K562 (cell line): ENCODE measurements around the gene ZNF197. TPM values are rescaled to one million over a fixed set of nuclear protein-coding genes. Genes with fewer than 3 reads are reported as not detected.

Experiments
- CEBPB ChIP-seq: fragments of 450-650 bp; IDR thresholded peaks from 2 replicates; pipeline ENCODE4 v1.6.1; 2016; ENCODE audit warnings: missing genetic modification characterization, missing compliant biosample characterization
- IFI16 ChIP-seq: fragments of 250-450 bp; sonication (Bioruptor Pico); IDR thresholded peaks from 2 replicates; pipeline ENCODE4 v2.1.2; 2022; ENCODE audit warnings: mild to moderate bottlenecking, inconsistent platforms
- NCOR1 ChIP-seq: fragments of 450-650 bp; IDR thresholded peaks from 2 replicates; pipeline ENCODE4 v1.6.1; 2016; ENCODE audit warnings: mild to moderate bottlenecking, moderate library complexity
- NFATC3 ChIP-seq: fragments of 450-650 bp; IDR thresholded peaks from 2 replicates; pipeline ENCODE4 v1.6.1; 2017; ENCODE audit warnings: mild to moderate bottlenecking
- NFYB ChIP-seq: IDR thresholded peaks from 2 replicates; pipeline ENCODE4 v1.6.1; 2011; ENCODE audit warnings: mild to moderate bottlenecking, moderate library complexity; ENCODE audit not compliant: insufficient read length; ENCODE audit errors: extremely low read depth
- OTX1 ChIP-seq: fragments of 450-650 bp; formaldehyde crosslinking; IDR thresholded peaks from 2 replicates; pipeline ENCODE4 v1.4.0; 2022; ENCODE audit warnings: mild to moderate bottlenecking
- PURB ChIP-seq: sonication (generic); formaldehyde crosslinking; IDR thresholded peaks from 2 replicates; pipeline ENCODE4 v1.9.0; 2021; ENCODE audit warnings: low read depth, mild to moderate bottlenecking, missing genetic modification reagents
- U2AF2 ChIP-seq: fragments of 200-400 bp; formaldehyde crosslinking; optimal IDR thresholded peaks from 2 replicates; pipeline ENCODE3; 2017; ENCODE audit warnings: low read depth, mild to moderate bottlenecking, low read length
- polyA plus RNA-seq, 8 experiments: library from polyadenylated mRNA; depleted of rRNA in 4 of 8; stranded (reverse) in 5 of 8; unstranded in 3 of 8; fragments of >200 nt; fragmentation: Nextera tagmentation in 2 of 8; fragmentation: Illumina TruSeq in 1 of 8; extraction: Ambion mirVana in 2 of 8; extraction: Trizol in 1 of 8; gene quantifications; 2 replicates each; pipeline versions ENCODE4 v1.2.1 to v1.2.3, GENCODE V29; 2011 to 2014; ENCODE audit warnings: inconsistent platforms in 1 of 8, missing spikeins in 1 of 8
- total RNA-seq, 7 experiments: library from RNA; depleted of rRNA in 6 of 7; stranded (reverse); fragments of >200 nt in 6 of 7; fragmentation: Illumina TruSeq in 2 of 7; extraction: Trizol in 2 of 7; gene quantifications; 2 replicates each; pipeline versions ENCODE4 v1.2.1 to v1.2.3, GENCODE V29; 2011 to 2021; ENCODE audit warnings: low replicate concordance in 1 of 7
- TF ChIP-seq, protein P1 (sequence below), 3 experiments: IDR thresholded peaks in 2 of 3; conservative IDR thresholded peaks in 1 of 3; 2 replicates each; pipeline ENCODE4 v1.5.1; 2011 to 2012; ENCODE audit warnings: low read length in 3 of 3, mild to moderate bottlenecking in 3 of 3, control low read depth in 2 of 3, improper control_type of control experiment in 1 of 3, inconsistent platforms in 1 of 3, low read depth in 1 of 3, mixed read lengths in 1 of 3, moderate library complexity in 1 of 3; ENCODE audit not compliant: insufficient read depth in 2 of 3
- TF ChIP-seq, protein P2 (sequence below): fragments of 450-650 bp; IDR thresholded peaks from 2 replicates; pipeline ENCODE4 v1.6.1; 2016
- TF ChIP-seq, protein P3 (sequence below), 3 experiments: fragments of 200-800 bp in 1 of 3; fragments of 250-450 bp in 1 of 3; fragments of 450-650 bp in 1 of 3; sonication (Bioruptor Pico) in 1 of 3; sonication (Bioruptor generic) in 1 of 3; formaldehyde crosslinking in 1 of 3; IDR thresholded peaks; 2 replicates each; pipeline versions ENCODE4 v1.6.1 to v1.8.0; 2016 to 2022; ENCODE audit warnings: mild to moderate bottlenecking in 2 of 3, missing genetic modification characterization in 2 of 3, missing compliant biosample characterization in 1 of 3, moderate library complexity in 1 of 3
- TF ChIP-seq, protein P4 (sequence below), 2 experiments: fragments of 250-450 bp in 1 of 2; fragments of 450-650 bp in 1 of 2; sonication (Bioruptor Pico) in 1 of 2; IDR thresholded peaks; 2 replicates each; pipeline versions ENCODE4 v1.6.1 to v1.8.0; 2016 to 2021; ENCODE audit warnings: mild to moderate bottlenecking in 2 of 2, moderate library complexity in 2 of 2, missing compliant biosample characterization in 1 of 2, missing genetic modification characterization in 1 of 2
- TF ChIP-seq, protein P5 (sequence below): sonication (generic); formaldehyde crosslinking; IDR thresholded peaks from 2 replicates; pipeline ENCODE4 v1.8.0; 2023; ENCODE audit warnings: missing genetic modification reagents, mild to moderate bottlenecking, borderline replicate concordance

Gene ZNF197
- total and polyA plus RNA-seq, 9 of the 15 experiments (the other 6 are each of a cell fraction or from before 2014, with no cell fraction given) = 3.5 to 19.1 (median 13.7) TPM

DNA sequence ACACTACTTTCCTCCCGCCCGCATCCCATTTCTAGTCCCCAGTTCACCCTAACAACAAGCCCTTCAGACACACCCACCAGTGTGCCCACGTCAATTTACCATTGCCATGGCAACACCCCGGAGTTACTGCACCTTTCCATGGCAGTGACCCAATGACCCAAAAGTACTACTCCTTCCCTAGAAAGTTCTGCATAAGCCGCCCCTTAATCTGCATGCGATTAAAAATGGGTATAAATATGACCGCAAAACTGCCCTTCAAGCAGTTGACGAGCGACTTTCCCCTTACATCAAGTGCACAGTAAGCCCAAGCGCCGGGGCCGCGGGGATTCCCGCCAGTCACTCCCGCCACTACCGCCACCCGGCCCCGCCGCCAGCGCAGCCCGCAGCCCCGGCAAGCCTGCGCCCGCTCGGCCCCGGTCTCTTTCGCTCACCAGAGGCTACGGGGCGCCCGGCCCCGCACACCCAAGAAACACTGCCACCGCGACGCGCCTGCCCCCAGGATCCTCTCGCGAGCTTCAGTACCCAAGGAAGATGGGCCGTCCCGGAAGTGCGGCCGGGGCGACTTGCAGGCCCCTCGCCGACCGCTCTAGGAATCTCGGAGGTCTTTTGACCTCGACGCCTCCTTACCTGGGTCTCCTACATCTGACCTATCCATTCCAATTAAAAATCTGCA is 60.4 kb downstream of the ZNF197 start (continued):
- TF ChIP-seq, protein P1, sequence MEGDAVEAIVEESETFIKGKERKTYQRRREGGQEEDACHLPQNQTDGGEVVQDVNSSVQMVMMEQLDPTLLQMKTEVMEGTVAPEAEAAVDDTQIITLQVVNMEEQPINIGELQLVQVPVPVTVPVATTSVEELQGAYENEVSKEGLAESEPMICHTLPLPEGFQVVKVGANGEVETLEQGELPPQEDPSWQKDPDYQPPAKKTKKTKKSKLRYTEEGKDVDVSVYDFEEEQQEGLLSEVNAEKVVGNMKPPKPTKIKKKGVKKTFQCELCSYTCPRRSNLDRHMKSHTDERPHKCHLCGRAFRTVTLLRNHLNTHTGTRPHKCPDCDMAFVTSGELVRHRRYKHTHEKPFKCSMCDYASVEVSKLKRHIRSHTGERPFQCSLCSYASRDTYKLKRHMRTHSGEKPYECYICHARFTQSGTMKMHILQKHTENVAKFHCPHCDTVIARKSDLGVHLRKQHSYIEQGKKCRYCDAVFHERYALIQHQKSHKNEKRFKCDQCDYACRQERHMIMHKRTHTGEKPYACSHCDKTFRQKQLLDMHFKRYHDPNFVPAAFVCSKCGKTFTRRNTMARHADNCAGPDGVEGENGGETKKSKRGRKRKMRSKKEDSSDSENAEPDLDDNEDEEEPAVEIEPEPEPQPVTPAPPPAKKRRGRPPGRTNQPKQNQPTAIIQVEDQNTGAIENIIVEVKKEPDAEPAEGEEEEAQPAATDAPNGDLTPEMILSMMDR (IDR thresholded peaks at IDR 0.05 in 2 of 3, conservative IDR thresholded peaks at IDR 0.05 in 1 of 3; ENCODE audit: insufficient read depth in 2 of 3, low read depth in 1 of 3, low read length in 3 of 3) = no peak
- no peak for TF ChIP-seq NFATC3
- TF ChIP-seq, protein P2, sequence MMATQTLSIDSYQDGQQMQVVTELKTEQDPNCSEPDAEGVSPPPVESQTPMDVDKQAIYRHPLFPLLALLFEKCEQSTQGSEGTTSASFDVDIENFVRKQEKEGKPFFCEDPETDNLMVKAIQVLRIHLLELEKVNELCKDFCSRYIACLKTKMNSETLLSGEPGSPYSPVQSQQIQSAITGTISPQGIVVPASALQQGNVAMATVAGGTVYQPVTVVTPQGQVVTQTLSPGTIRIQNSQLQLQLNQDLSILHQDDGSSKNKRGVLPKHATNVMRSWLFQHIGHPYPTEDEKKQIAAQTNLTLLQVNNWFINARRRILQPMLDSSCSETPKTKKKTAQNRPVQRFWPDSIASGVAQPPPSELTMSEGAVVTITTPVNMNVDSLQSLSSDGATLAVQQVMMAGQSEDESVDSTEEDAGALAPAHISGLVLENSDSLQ = peak; percentile 69
- TF ChIP-seq, protein P3, sequence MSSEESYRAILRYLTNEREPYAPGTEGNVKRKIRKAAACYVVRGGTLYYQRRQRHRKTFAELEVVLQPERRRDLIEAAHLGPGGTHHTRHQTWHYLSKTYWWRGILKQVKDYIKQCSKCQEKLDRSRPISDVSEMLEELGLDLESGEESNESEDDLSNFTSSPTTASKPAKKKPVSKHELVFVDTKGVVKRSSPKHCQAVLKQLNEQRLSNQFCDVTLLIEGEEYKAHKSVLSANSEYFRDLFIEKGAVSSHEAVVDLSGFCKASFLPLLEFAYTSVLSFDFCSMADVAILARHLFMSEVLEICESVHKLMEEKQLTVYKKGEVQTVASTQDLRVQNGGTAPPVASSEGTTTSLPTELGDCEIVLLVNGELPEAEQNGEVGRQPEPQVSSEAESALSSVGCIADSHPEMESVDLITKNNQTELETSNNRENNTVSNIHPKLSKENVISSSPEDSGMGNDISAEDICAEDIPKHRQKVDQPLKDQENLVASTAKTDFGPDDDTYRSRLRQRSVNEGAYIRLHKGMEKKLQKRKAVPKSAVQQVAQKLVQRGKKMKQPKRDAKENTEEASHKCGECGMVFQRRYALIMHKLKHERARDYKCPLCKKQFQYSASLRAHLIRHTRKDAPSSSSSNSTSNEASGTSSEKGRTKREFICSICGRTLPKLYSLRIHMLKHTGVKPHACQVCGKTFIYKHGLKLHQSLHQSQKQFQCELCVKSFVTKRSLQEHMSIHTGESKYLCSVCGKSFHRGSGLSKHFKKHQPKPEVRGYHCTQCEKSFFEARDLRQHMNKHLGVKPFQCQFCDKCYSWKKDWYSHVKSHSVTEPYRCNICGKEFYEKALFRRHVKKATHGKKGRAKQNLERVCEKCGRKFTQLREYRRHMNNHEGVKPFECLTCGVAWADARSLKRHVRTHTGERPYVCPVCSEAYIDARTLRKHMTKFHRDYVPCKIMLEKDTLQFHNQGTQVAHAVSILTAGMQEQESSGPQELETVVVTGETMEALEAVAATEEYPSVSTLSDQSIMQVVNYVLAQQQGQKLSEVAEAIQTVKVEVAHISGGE (CRISPR knock-in tag; IDR thresholded peaks at IDR 0.05) = 0 out of 6 replicates have a peak, but pooled peaks of 1 of the 3 experiments have one; percentile 23
- no peak for TF ChIP-seq OTX1 (CRISPR knock-in tag)
- TF ChIP-seq IFI16 (CRISPR knock-in tag) = no peak
- TF ChIP-seq CEBPB (tag) = no peak
- TF ChIP-seq NFYB = no peak
- TF ChIP-seq, protein P4, sequence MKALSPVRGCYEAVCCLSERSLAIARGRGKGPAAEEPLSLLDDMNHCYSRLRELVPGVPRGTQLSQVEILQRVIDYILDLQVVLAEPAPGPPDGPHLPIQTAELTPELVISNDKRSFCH (CRISPR knock-in tag; IDR thresholded peaks at IDR 0.05) = no peak
- TF ChIP-seq, protein P4 (tag; IDR thresholded peaks at IDR 0.05) = no peak
- TF ChIP-seq U2AF2 = no peak
- no peak for TF ChIP-seq NCOR1
- no peak for TF ChIP-seq PURB (CRISPR knock-in tag)
- TF ChIP-seq, protein P5, sequence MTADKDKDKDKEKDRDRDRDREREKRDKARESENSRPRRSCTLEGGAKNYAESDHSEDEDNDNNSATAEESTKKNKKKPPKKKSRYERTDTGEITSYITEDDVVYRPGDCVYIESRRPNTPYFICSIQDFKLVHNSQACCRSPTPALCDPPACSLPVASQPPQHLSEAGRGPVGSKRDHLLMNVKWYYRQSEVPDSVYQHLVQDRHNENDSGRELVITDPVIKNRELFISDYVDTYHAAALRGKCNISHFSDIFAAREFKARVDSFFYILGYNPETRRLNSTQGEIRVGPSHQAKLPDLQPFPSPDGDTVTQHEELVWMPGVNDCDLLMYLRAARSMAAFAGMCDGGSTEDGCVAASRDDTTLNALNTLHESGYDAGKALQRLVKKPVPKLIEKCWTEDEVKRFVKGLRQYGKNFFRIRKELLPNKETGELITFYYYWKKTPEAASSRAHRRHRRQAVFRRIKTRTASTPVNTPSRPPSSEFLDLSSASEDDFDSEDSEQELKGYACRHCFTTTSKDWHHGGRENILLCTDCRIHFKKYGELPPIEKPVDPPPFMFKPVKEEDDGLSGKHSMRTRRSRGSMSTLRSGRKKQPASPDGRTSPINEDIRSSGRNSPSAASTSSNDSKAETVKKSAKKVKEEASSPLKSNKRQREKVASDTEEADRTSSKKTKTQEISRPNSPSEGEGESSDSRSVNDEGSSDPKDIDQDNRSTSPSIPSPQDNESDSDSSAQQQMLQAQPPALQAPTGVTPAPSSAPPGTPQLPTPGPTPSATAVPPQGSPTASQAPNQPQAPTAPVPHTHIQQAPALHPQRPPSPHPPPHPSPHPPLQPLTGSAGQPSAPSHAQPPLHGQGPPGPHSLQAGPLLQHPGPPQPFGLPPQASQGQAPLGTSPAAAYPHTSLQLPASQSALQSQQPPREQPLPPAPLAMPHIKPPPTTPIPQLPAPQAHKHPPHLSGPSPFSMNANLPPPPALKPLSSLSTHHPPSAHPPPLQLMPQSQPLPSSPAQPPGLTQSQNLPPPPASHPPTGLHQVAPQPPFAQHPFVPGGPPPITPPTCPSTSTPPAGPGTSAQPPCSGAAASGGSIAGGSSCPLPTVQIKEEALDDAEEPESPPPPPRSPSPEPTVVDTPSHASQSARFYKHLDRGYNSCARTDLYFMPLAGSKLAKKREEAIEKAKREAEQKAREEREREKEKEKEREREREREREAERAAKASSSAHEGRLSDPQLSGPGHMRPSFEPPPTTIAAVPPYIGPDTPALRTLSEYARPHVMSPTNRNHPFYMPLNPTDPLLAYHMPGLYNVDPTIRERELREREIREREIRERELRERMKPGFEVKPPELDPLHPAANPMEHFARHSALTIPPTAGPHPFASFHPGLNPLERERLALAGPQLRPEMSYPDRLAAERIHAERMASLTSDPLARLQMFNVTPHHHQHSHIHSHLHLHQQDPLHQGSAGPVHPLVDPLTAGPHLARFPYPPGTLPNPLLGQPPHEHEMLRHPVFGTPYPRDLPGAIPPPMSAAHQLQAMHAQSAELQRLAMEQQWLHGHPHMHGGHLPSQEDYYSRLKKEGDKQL (CRISPR knock-in tag) = no peak
